IPS DF 19.7 (cell line): ENCODE results near the gene SSU72.

Experiments used
- DNase-seq: peaks from one replicate; pipeline ENCODE4 v3.0.0-alpha.2; 2013; ENCODE audit warnings: low read depth, low spot score

The SSU72 gene

DNA sequence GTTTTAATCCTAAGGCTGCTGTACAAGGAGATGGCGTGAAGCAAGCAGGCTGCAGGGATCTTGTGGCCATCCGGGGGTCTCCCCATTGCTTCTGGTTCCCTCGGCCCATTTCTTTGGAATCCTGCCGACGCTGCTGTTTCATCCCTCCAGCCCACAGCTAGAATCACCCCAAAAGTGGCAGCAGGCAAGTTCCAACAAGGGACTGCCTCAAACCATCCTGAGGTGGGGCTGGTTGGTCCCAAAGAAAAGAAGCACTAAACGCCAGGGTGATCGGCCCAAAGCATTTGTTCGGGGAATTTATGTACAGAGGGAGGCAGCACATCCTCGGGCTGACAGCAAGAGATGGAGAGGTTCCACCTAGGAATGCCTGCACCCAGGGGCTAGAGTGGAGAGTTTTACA, 36.1 kb upstream of the SSU72 start:
- DNase-seq, result no peak

DNA sequence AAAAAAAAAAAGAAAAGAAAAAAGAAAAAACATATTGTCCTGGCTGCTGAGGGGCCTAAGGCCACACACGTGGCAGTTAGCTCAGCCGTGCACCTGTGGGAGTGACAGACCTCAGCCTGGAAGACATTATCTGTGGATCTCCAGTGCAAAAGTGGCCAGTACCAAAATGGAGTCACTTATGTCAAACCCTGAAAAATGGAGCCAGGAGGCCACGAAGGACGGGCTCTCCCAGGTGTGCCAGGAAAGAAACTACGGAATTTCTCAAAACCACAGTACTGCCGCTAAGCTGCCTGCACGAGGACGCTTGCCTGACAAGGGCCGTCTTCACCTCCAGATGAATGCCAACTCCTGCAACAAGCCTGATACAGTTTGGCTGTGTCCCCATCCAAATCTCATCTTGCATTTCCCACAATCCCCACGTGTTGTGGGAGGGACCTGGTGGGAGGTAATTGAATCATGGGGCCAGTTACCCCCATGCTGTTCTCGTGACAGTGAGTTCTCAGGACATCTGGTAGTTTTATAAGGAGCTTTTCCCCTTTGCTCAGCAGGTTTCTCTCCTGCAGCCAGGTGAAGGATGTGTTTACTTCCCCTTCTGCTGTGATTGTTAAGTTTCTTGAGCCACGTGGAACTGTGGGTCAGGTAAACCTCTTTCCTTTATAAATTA, 35.3 kb upstream of the SSU72 start:
- no peak for DNase-seq

DNA sequence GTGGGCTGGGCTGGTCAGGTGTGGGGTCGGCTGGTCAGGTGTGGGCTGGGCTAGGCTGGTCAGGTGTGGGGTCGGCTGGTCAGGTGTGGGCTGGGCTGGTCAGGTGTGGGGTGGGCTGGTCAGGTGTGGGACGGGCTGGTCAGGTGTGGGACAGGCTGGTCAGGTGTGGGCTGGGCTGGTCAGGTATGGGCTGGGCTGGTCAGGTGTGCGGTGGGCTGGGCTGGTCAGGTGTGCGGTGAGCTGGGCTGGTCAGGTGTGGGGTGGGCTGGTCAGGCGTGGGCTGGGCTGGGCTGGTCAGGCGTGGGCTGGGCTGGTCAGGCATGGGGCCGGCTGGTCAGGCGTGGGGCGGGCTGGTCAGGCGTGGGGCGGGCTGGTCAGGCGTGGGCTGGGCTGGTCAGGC, 31.6 kb upstream of the SSU72 start:
- DNase-seq, result no peak

DNA sequence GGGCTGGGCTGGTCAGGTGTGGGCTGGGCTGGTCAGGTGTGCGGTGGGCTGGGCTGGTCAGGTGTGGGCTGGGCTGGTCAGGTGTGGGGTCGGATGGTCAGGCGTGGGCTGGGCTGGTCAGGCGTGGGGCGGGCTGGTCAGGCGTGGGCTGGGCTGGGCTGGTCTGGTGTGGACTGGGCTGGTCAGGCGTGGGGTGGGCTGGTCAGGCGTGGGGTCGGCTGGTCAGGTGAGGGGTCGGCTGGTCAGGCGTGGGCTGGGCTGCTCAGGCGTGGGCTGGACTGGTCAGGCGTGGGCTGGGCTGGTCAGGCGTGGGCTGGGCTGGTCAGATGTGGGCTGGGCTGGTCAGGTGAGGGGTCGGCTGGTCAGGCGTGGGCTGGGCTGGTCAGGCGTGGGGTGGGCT, 31.1 kb upstream of the SSU72 start:
- no peak for DNase-seq

DNA sequence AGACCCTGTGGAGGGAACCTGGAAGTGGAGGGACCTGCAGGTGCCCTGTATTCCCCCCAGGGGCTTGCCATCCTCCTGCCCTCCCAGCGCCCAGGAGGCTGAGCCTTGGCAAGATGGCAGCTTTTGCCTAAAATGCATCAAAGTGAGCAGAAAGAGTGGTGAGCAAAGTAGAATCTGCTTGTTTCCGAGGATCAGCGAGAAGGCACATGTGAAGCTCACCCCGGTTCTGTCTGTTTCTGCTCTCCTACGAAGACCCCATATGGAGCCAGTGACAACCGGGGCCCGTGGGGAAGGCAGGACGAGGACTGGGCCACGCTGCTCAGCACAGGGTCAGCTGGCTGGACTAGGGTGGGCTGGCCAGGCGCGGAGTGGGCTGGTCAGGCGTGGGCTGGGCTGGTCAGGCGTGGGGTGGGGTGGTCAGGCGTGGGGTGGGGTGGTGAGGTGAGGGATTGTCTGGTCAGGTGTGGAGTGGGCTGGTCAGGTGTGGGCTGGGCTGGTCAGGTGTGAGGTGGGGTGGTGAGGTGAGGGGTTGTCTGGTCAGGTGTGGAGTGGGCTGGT, 30.4 kb upstream of the SSU72 start:
- DNase-seq, result no peak

DNA sequence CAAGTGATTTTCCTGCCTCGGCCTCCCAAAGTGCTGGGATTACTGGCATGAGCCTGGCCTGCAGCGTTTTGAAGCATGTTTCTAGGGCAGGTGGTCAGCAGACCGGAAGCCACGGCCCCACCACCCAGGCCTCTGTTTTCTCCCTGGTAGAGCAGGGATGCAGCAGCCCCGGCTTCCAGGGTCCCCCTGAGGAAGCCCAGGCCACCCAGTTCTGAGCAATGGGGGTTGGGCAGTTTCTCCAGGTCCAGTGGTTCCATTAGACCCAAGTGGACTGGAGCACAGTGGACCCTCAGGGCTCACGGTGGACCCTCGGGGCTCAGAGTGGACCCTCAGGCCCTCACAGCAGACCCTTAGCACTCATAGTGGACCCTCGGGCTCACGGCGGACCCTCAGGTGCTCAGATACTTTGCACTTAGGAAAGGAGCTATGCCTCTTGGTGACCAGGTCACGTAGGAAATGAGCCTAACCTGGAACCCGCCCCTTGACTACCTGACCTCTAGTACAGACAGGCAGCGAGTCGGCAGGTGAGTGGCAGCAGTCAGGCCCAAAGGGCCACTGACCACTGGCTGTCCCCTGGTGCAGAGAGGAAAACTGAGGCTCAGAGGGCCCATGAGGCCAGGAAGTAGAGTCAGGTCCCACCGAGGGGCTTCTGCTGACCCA, 29.8 kb upstream of the SSU72 start:
- DNase-seq, result no peak

DNA sequence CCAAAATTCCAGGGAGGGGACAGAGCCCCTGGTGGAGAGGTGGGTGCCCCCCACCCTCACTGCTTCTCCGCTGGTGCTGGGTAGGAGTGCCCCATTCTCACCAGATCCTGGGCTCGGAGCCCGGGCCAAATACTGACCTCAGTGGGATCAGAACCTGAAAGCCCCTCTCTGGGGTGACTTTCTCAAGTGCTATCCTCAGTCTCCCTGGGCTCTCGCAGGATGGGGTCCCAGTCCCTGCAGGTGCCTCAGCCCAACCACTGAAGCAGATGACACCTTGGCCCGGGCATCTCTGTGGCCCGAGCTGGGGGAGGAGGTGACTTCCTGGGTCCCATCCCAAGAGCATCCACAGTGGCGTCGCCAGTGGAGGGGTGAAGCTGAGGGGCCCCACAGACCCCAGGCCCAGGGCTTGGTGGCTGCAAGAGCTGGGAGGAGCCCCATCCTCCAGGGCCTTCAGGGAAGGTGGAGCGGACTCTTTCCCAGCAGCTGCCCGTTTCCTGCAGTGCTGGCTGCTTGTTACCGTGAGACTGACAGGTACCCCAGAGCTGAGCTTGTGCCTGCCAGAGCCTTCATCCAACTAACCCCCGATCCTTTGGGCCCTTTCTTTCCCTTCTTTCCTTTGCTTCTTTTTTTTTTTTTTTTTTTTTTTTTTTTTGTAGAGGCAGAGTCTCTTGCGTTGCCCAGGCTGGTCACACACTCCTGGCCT, 29.2 kb upstream of the SSU72 start:
- DNase-seq, result no peak

DNA sequence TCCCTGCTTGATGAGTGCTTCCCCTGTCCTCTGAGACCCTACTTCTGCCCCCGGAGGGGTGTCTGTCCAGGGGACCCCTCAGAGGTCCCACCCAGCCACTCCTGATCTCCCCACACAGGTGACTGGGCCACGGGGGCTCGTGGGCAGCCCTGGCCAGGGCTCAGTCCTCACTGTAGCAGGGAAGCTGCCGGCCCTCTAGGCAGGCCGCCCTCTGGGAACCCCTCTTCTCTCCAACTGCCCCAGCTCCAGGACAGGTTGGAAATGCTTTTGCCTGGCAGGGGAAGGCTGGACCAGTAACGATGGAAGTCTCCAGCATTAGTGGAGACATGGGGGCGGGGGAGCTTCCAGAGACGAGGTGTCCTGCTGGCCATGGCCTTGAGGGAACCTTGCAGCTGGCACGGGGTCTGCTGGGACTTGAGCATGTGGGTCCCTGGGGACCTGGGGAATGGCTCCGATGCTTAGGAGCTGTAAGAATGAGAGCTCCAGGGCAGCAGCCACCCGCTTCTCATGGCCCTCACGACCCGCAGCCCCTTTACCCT, 28.4 kb upstream of the SSU72 start:
- no peak for DNase-seq

DNA sequence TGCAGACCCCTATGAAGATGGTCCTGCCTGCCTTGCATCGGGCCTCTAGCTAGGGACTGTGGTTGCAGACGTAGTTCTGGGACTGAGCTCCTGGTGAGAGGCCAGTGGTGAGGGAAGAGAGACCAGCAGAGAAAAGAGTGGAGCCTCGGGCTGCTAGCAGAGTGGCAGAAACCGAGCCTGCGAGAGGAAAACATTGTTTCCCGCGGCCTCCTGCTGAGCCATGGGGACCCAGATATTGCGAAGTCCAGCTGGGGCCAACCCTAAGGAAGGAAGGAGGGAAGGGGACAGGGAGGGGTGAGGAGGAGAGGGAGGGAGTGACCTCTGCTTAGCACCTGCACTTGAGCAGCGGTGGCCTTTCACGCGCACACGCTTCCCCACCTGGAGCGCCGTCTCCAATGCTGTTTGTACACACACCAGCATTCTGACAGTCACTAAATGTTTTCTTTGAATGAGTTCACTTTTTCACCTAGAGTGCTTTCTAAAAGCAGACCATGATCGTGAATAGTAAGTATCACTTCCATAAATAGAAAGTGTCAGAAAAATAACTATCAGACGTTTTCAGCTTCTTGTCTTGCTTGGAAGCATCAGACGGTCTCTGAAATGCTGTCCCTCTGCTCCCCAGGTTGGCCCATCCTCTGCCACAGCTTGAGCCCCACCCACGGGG, 27.8 kb upstream of the SSU72 start:
- DNase-seq, result no peak

DNA sequence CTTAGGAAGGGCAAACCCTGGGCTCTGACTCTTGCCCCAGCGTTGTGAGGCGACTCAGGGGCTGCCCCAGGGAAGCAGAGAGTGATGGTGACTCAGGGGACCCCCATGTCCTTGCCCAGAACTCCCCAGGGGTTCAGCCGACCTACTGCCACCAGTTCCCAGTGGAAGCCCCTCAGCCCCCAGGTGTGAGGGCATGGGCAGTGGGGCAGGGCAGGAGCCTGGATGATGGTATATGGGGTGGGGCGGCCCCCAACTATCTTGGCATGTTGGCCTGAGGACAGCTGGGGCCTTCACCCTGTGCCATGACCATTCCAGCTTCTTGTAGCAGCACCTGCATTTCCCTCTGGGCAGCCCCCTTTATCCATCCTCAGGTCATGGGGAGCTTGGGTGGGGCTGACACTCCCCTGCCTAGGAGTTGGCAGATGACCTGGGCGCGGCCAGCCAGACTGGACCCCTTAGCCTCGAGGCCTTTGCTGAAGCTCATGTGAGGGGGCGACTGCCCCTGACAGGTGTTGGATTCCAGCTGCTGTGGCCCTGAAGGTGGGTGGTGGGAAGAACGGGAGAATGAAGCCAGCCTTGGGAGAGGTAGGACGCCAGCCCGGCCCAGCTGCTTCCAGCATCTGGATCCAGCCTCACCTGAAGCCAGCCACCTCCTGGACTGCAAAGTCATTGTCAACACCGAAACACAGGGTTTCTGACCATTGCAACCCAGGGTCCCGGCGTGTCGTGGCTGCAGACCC, 27.1 kb upstream of the SSU72 start:
- DNase-seq, result no peak

DNA sequence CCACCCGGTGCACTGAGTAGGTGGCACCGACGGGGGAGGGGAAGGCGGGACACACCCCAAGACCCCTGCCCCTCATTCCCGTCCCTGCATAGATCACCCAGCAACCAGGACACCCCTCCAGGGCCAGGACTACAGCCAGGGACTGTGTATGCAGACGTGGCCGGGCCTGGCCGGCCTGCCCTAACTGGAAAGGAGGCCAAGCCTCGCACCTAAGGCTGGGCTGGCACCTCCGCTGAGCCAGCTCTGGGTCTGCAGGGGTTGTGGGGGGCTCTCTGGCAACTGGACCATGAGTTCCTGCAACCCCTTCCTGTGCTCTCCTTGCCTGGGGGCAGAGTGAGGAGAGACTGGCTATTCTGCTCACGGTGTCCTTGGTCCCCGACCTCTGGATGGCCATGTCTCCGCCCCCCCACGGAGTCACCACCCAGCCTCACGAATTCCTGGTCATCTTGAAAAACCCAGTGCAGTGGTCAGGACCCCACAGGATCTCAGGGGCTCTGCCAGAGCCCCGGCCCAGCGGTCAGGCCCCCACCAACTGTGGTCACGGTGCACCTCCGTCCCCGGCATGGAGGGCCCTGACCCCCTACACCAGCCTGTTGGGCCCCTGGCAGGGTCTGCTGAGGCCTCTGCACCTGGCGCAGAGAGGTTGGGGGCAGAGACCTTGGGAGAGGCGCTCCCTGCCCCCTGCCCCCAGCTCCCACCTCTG, 26.3 kb upstream of the SSU72 start:
- DNase-seq, result no peak

DNA sequence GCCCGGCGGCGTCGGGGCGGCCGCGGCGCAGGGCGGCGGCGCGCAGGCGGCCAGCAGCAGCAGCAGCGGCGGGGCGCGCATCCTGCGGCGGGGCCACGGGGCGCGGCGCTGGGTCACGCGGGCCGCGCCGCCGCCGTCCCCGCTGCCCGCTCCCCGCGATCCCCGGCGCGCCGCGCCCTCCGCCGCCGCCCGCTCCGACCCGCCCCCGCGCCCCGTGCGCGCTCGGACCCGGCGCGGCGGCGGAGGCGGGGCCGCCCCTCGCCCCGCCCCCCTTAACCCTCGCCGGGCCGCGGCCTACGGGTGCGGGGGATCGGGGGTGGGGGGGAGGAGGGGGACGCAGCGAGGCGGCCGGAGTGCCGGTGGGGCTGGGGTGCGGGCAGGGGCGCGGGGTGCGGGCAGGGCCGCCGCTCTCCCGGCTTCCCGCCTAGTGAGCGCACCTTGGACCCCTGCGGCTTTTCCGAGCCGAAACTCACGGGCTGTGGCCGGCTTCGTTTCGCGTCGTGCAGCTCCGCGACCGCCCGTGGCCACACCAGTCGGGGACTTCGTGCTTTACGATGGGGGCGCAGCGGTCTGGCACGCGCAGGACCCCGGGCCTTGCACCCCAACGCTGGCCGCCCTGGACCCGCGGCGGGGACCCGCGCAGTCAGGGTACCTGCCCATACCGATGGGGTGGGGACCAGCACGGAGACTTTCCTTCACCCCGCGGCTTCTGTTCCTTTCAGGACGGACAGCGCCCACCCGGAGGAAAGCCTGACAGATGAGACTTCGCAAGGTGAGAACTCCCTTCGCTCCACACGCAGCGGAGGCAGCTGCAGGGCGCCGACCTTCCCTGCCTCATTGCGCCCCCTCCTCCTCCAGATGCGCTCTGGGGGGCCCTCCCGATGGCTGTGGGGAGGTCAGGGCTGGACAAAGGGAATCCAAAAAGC, 25.5 kb upstream of the SSU72 start, which contains the start of gene FNDC10:
FNDC10 (minus strand) TSS at position 201 of the 926 bp plus-strand sequence; CDS start at position 81, 120 bp downstream.
- DNase-seq, result no peak

DNA sequence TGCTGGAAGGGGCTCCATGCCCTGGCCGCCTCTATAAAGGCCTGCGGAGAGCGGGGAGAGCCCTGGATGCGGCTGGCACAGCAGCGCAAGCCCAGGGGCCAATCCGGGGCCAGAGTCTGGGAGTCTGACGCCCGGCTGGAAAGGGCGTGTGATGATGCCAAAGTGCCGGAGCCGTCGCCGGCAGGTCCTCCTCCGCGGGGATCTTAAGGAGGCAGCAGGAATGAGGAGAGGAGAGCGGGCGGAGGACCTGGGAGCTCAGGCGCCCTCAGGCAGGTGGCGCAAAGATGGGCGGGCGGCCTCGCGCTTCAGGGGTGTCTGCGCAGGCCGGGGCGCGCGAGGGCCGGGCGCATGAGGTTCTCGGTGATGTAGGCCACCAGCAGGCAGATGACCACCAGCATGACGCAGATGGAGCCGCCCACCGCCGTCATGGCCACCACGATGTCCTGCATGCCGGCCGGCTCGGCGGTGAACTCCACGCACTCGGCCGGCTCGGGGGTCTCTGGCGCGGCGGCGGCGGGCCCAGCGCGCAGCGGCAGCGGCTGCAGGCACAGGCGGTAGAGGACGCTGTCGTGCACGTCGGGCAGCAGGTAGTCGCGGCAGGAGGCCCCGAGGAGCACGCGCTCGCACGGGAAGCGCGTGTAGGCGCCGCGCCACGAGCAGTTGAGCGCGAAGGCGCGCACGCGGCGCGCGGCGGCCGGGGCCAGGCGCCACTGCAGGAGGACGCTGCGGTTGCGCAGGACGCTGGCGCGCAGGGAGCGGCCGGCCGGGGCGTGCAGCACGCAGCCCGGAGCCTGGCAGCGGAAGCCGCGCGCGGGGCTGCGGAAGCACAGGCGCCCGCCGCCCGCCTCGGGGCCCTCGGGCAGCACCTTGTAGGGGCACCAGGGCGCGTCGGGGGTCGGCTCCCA, 24.6 kb upstream of the SSU72 start:
- DNase-seq, result no peak

DNA sequence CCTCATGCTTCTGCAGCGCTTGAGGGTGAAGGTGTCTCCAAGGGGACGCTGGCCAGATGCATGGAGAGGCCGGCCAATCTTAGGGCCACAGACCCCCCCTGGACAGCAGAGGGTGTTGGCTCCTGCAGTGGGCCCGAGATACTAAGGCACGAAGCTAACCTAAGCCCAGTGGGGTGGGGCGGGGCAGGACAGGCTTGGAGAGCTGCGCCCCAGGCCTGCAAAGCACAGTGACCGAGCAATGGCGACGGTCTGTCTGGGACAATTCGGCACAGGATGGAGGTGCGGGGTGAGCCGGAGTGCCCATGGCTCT, 24.0 kb upstream of the SSU72 start:
- DNase-seq, result no peak

DNA sequence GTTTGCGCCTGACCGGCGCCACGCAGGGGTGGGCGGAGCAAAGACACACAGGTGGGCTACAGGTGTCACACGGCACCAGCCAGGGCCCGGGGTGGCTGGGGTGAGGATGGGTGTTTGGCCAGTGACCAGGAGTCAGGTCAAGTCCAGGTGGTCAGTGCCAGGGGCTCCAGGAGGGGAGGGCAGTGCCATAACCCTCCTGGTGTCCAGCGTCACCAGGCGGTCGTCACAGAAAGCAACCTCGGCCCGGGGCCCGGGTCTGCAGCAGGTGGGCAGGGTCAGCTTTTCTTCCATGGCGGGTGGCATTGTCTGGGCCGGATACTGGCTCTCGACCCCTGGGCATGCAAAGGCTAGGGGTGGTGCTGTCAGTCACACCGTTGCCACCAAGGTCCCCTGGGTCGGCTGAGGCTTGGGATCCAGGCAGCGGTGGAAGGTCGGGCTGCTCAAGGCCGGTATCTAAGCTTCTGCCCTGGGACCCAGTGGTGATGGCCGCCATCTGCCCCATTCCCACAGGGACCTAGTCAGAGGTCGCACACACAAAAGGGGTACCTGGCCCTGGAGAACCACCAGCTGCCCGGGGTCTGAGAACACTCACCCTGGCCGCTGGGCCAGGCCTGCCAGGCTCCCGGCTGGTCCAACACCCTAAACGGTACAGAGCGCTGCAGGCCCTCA, 23.5 kb upstream of the SSU72 start:
- DNase-seq, result no peak

DNA sequence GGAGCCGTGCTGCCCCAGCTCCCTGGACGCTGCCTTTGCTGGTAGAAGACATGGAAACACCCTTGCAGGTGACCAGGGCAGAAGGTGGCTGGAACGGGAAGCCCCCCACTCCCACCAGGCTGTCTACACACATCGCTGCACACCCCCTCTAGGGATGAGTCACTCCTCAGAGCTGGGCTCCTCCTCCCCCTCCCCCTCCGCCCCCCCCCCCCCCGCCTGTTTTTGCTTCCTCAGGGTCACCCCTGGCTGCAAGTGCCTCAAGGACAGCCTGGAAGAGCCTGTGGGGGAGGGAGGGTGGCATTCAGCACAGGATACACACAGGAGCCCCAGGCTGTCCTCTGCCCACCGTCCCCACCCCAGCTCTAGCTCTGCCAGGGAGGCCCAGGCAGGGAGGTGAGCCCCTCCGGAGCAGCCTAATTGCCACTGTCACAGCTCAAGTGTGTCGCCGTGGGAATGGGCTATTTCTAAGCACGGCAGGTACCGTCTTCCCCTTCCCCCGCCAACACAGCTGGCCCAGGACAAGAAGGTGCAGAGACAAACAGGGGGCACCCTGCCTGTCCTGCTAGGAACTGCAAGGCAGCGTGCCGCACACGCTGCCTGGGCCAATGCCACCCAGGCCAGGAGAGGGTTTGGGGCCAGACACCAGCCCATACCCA, 22.7 kb upstream of the SSU72 start:
- DNase-seq, result no peak

DNA sequence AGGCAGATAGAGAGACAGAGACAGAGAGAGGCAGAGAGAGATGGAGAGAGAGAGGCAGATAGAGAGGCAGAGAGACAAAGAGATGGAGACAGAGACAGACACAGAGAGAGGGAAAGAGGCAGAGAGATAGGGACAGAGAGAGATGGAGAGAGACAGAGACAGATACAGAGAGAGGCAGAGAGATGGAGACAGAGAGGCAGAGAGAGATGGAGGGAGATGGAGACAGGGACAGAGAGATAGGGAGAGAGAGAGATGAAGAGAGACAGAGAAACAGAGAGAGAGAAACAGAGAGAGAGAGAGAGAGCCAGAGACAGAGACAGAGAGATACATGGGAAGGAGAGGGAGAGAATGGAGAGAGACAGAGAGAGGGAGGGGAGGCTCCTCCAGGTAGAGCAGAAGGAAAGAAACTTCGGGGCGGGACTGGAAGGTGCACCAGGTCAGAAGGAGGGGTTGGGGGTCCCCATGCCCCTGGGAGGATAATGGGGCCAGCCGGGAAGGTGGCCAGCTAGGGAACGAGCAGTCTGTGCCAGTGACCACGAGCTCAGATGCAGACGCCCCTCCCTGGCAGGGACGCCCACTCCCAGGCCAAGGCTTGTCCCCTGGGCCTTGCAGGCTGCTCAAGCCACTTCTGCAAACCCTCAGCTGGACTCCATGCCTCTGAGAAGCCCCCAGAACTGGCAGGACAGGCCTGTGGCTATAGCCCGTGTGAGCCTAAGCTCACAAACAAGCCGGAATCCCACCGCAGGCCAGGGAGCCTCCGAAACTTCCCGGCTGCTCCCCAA, 22.0 kb upstream of the SSU72 start:
- DNase-seq, result no peak
